Endothelial cell of umbilical vein (primary cell): ENCODE data around the gene FCN1.

ENCODE experiments used
- CTCF ChIP-seq, 2 donors: IDR thresholded peaks; 1 replicate in 1 of 2; 2 replicates in 1 of 2; pipeline ENCODE4 v1.5.1; 2011; ENCODE audit warnings: low read length in 2 of 2, mild to moderate bottlenecking in 2 of 2, moderate library complexity in 2 of 2, control low read depth in 1 of 2, inconsistent platforms in 1 of 2, low read depth in 1 of 2; ENCODE audit not compliant: insufficient read depth in 1 of 2; ENCODE audit errors: extremely low read depth in 1 of 2
- EZH2 ChIP-seq: IDR thresholded peaks from 2 replicates; pipeline ENCODE4 v1.6.1; 2012; ENCODE audit warnings: borderline replicate concordance, low read depth, mild to moderate bottlenecking, moderate library complexity, low read length, inconsistent platforms; ENCODE audit not compliant: severe bottlenecking
- FOS ChIP-seq: IDR thresholded peaks from 2 replicates; pipeline ENCODE4 v1.6.1; 2011; ENCODE audit warnings: mild to moderate bottlenecking, low read length, moderate library complexity, borderline replicate concordance; ENCODE audit not compliant: insufficient read depth
- GATA2 ChIP-seq: IDR thresholded peaks from 2 replicates; pipeline ENCODE4 v1.7.0; 2011; ENCODE audit warnings: low read depth, mild to moderate bottlenecking, moderate library complexity, mixed read lengths, low read length; ENCODE audit not compliant: insufficient read length, insufficient read depth
- POLR2A ChIP-seq: IDR thresholded peaks from 2 replicates; pipeline ENCODE4 v1.6.1; 2012; ENCODE audit warnings: low read depth, mild to moderate bottlenecking, control low read depth, low read length
- POLR2AphosphoS5 ChIP-seq: IDR thresholded peaks from 2 replicates; pipeline ENCODE4 v1.6.1; 2012; ENCODE audit warnings: low read depth, mild to moderate bottlenecking, control low read depth, low read length, moderate library complexity; ENCODE audit not compliant: insufficient read depth

GRCh38 chr9:134960701-134961181 lies 43.0 kb upstream of the FCN1 start:
- TF ChIP-seq CTCF (IDR thresholded peaks at IDR 0.05; ENCODE audit: extremely low read depth in 1 of 2, insufficient read depth in 1 of 2, low read depth in 1 of 2, low read length in 2 of 2) (no peak), EZH2 (no peak), POLR2A (no peak), POLR2AphosphoS5 (no peak), GATA2 (no peak), FOS (no peak)
